Hepatocyte (in vitro differentiated cells): ENCODE results near the gene NLRC5. TPM values are rescaled to one million over a fixed set of nuclear protein-coding genes. Genes with fewer than 3 reads are reported as not detected.

Experiments used
- DNase-seq: peaks from one replicate; pipeline ENCODE4 v3.0.0-alpha.2; 2016; ENCODE audit warnings: low spot score
- H2AFZ ChIP-seq: fragments of 200-600 bp; sonication (generic); 2 replicates; pipeline ENCODE4 v1.6.0; 2016; ENCODE audit warnings: antibody characterized with exemption, mild to moderate bottlenecking
- H3K27ac ChIP-seq: fragments of 200-600 bp; sonication (generic); 2 replicates; pipeline ENCODE4 v1.5.1; 2016; ENCODE audit warnings: mild to moderate bottlenecking
- H3K27me3 ChIP-seq: fragments of 200-600 bp; sonication (generic); 2 replicates; pipeline ENCODE4 v1.6.1; 2016
- H3K36me3 ChIP-seq: fragments of 200-600 bp; sonication (generic); replicated peaks from 2 replicates; pipeline ENCODE4 v1.5.1; 2016; ENCODE audit warnings: low read depth; ENCODE audit not compliant: insufficient read depth
- H3K4me1 ChIP-seq: fragments of 200-600 bp; sonication (generic); 2 replicates; pipeline ENCODE4 v1.5.1; 2016; ENCODE audit warnings: mild to moderate bottlenecking, moderate library complexity; ENCODE audit not compliant: insufficient read depth
- H3K4me2 ChIP-seq: fragments of 200-600 bp; sonication (generic); 2 replicates; pipeline ENCODE4 v1.6.0; 2016
- H3K4me3 ChIP-seq: fragments of 200-600 bp; sonication (generic); 2 replicates; pipeline ENCODE4 v1.5.1; 2016; ENCODE audit warnings: mild to moderate bottlenecking
- H3K79me2 ChIP-seq: fragments of 200-600 bp; sonication (generic); 2 replicates; pipeline ENCODE4 v1.6.0; 2017; ENCODE audit warnings: mild to moderate bottlenecking
- H3K9me2 ChIP-seq: fragments of 200-600 bp; sonication (generic); replicated peaks from 2 replicates; pipeline ENCODE4 v1.6.0; 2017; ENCODE audit warnings: mild to moderate bottlenecking; ENCODE audit not compliant: insufficient read depth
- H3K9me3 ChIP-seq: fragments of 200-600 bp; sonication (generic); 2 replicates; pipeline ENCODE4 v1.5.1; 2016; ENCODE audit warnings: low read depth, mild to moderate bottlenecking
- H4K20me1 ChIP-seq: fragments of 200-600 bp; sonication (generic); 2 replicates; pipeline ENCODE4 v1.6.0; 2016; ENCODE audit warnings: mild to moderate bottlenecking; ENCODE audit not compliant: insufficient read depth, poor library complexity, severe bottlenecking
- EZH2 ChIP-seq: fragments of 200-600 bp; sonication (generic); IDR thresholded peaks from 2 replicates; pipeline ENCODE4 v1.6.1; 2016; ENCODE audit warnings: antibody characterized with exemption, mild to moderate bottlenecking, borderline replicate concordance
- EZH2phosphoT487 ChIP-seq: fragments of 200-600 bp; sonication (generic); IDR thresholded peaks from one replicate; pipeline ENCODE4 v1.6.1; 2018; ENCODE audit warnings: antibody characterized with exemption, mild to moderate bottlenecking, low read depth, moderate library complexity; ENCODE audit not compliant: unreplicated experiment, severe bottlenecking
- WGBS: methylation state at CpG from one replicate; pipeline ENCODE4 v1.1.6; 2016; ENCODE audit warnings: low lambda C conversion rate; ENCODE audit errors: missing lambda C conversion rate; 5-methylcytosine and 5-hydroxymethylcytosine counted together
- polyA plus RNA-seq: library from polyadenylated mRNA; unstranded; fragments of >200 nt; fragmentation: Nextera tagmentation; extraction: Ambion mirVana; gene quantifications from 2 replicates; pipeline ENCODE4 v1.2.1, GENCODE V29; 2016
- total RNA-seq: library from RNA; depleted of rRNA; stranded (reverse); fragments of >200 nt; gene quantifications from 2 replicates; pipeline ENCODE4 v1.2.3, GENCODE V29; 2014
- TF ChIP-seq, protein P1 (sequence below): fragments of 200-600 bp; sonication (generic); IDR thresholded peaks from 2 replicates; pipeline ENCODE4 v1.5.1; 2016; ENCODE audit warnings: antibody characterized with exemption, mild to moderate bottlenecking; ENCODE audit not compliant: poor library complexity

Gene NLRC5
- total and polyA plus RNA-seq, 2 experiments from 2014 or later: 6.4 to 7.0 TPM

DNA sequence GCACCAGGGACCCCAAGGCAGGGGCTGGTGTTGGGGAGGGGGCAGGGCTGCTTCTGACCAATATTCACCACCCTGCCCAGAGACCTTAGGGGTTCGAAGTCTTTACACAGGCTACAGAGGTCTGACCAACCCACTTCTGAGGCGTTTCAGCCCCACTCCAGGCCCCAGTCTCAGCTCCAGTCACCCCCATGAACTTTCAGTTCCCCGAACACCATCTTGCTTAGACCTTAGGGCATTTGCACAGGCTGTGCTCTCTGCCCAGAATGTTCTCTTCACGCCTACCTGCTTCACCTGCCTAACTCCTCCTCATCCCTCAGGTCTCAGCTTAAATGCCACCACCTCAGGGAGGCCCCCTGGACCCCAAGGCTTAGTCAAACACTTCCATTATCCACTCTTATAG, 77.3 kb downstream of the NLRC5 start:
- H3K4me2 ChIP-seq: no peak overlapping the region
- no peaks in the 10 kb centered on the region for H3K9me3 ChIP-seq
- no peaks in the 10 kb centered on the region for H3K79me2 ChIP-seq
- H3K27me3 ChIP-seq: no peaks in the 10 kb centered on the region
- DNase-seq: no peak
- TF ChIP-seq, protein P1, sequence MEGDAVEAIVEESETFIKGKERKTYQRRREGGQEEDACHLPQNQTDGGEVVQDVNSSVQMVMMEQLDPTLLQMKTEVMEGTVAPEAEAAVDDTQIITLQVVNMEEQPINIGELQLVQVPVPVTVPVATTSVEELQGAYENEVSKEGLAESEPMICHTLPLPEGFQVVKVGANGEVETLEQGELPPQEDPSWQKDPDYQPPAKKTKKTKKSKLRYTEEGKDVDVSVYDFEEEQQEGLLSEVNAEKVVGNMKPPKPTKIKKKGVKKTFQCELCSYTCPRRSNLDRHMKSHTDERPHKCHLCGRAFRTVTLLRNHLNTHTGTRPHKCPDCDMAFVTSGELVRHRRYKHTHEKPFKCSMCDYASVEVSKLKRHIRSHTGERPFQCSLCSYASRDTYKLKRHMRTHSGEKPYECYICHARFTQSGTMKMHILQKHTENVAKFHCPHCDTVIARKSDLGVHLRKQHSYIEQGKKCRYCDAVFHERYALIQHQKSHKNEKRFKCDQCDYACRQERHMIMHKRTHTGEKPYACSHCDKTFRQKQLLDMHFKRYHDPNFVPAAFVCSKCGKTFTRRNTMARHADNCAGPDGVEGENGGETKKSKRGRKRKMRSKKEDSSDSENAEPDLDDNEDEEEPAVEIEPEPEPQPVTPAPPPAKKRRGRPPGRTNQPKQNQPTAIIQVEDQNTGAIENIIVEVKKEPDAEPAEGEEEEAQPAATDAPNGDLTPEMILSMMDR: no peak
- TF ChIP-seq EZH2phosphoT487 (no peak), EZH2 (no peak)
- 89% methylated on average over 4 of the region's 4 CpGs for WGBS
- H3K4me3 ChIP-seq: no peak overlapping the region
- H3K4me1 ChIP-seq: peaks cover under 1% of the 10 kb centered on the region
- H3K27ac ChIP-seq: no peak overlapping the region
- H3K9me2 ChIP-seq: no peaks in the 10 kb centered on the region
- H3K36me3 ChIP-seq: no peaks in the 10 kb centered on the region
- no peak overlapping the region for H2AFZ ChIP-seq
- no peaks in the 10 kb centered on the region for H4K20me1 ChIP-seq

DNA sequence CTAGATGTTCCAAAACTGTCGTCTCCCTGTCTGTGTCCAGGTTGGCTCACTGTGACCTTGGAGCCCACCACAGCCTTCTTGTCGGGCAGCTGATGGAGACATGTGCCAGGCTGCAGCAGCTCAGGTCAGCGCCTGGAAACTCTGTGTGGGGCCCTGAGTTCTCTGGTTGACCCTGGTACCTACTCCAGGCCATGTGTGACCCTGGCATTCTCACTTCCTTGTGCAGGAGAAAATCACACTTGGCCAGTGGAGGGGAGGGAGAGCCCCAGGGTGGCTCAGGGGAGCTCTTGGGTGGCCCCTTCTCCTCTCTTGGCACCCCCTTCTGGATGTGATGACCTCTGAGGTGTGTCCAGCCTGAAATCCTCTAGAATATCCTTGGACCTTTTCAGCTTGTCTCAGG, 78.0 kb downstream of the NLRC5 start:
- 87% methylated on average over 3 of the region's 3 CpGs for WGBS
- no peak overlapping the region for H2AFZ ChIP-seq
- no peaks in the 10 kb centered on the region for H3K9me2 ChIP-seq
- H3K9me3 ChIP-seq: no peaks in the 10 kb centered on the region
- H4K20me1 ChIP-seq: no peaks in the 10 kb centered on the region
- no peaks in the 10 kb centered on the region for H3K36me3 ChIP-seq
- no peak for DNase-seq
- H3K4me3 ChIP-seq: no peak overlapping the region
- TF ChIP-seq, protein P1: no peak
- no peak for TF ChIP-seq EZH2
- no peak for TF ChIP-seq EZH2phosphoT487
- H3K27me3 ChIP-seq: no peaks in the 10 kb centered on the region
- H3K27ac ChIP-seq: no peak overlapping the region
- no peaks in the 10 kb centered on the region for H3K79me2 ChIP-seq
- no peak overlapping the region for H3K4me2 ChIP-seq
- H3K4me1 ChIP-seq: no peaks in the 10 kb centered on the region

DNA sequence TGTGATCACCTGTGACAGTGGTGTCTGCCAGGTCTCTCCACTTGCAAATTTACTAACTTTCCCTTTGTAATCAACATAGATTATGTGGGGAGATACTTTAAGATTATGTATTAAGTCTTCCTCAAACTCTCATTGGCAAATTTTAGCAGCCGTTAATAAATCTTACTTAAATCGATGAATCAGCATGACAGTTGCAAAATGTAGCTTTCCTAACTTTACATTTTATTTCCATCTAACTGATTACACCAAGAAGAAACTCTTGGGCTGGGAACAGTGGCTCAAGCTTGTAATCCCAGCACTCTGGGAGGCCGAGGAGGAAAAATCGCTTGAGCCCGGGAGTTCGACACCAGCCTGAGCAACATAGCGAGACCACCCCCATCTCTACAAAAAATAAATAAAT, 79.7 kb downstream of the NLRC5 start:
- Histone ChIP-seq H3K9me2 (no peaks in the 10 kb centered on the region), H3K36me3 (no peaks in the 10 kb centered on the region), H3K4me2 (no peak overlapping the region), H3K9me3 (no peaks in the 10 kb centered on the region), H3K4me3 (no peak overlapping the region), H3K79me2 (no peaks in the 10 kb centered on the region), H3K4me1 (no peaks in the 10 kb centered on the region), H3K27ac (no peak overlapping the region), H2AFZ (no peak overlapping the region), H3K27me3 (no peaks in the 10 kb centered on the region), H4K20me1 (no peaks in the 10 kb centered on the region)
- WGBS: 88% methylated on average over 7 of the region's 7 CpGs
- no peak for DNase-seq
- TF ChIP-seq EZH2phosphoT487 (no peak), EZH2 (no peak)
- TF ChIP-seq, protein P1: no peak
